PFSK-1 (cell line): Measurements from ENCODE around the gene SLCO2B1.

ENCODE experiments used
- POLR2AphosphoS5 ChIP-seq: IDR thresholded peaks from 2 replicates; pipeline ENCODE4 v1.6.1; 2012; ENCODE audit warnings: low read depth, mild to moderate bottlenecking, control low read depth, low read length, moderate library complexity
- REST ChIP-seq, 2 experiments: IDR thresholded peaks; 2 replicates each; pipeline versions ENCODE4 v1.6.1 to v1.8.0; 2011 to 2012; ENCODE audit warnings: low read depth in 2 of 2, low read length in 2 of 2, control low read depth in 1 of 2, inconsistent platforms in 1 of 2, mild to moderate bottlenecking in 1 of 2, moderate library complexity in 1 of 2; ENCODE audit not compliant: insufficient read depth in 1 of 2
- SIN3A ChIP-seq: IDR thresholded peaks from 2 replicates; pipeline ENCODE4 v1.6.1; 2012; ENCODE audit warnings: mild to moderate bottlenecking, low read length, moderate library complexity, borderline replicate concordance; ENCODE audit not compliant: insufficient read depth

GRCh38 chr11:75214843-75215242, 63.9 kb downstream of the SLCO2B1 start:
- TF ChIP-seq REST (IDR thresholded peaks at IDR 0.05; ENCODE audit: insufficient read depth in 1 of 2, low read depth in 2 of 2, low read length in 2 of 2) (no peak), POLR2AphosphoS5 (no peak), SIN3A (no peak)
